GM19240 (cell line): ENCODE data around the gene ELMO2.
"Not testable (repeated sequence)": the region's sequence is repeated elsewhere in the genome, so short reads cannot be mapped to it uniquely, and the experiment has no call there.

Experiments used
- DNase-seq: peaks from one replicate; pipeline ENCODE4 v3.0.0; 2011; ENCODE audit warnings: low spot score; ENCODE audit not compliant: insufficient read length

Gene ELMO2

DNA sequence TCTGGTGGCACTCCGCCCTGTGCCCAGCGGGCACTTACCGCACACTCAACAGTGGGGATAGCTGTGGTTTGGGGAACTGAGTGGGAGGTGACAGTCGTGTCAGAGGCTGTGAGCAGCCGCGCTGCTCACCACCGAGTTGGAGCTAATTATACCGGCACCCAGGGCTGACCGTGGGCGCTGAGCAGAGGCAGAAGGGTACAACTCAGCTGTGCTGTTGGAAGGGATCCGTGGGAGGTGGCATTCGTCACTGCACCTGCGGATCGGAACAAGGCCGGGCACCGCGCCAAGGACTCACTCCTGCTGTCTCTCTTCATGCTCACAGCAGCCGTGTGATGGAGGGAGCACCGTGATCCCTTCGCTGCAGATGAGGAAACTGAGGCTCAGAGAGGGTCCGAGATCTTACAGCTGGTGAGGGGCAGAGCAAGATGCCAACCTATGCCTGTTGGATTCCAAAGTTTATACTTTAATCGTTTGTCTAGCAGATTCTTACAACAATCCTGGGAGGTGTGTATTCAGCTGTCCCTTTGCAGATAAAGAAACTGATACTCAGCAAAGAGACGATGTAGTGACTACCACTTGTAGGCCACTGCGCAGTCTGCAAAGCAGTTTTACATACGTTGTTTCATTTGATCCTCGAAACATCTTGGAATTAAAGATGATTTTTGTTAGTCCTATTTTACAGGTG lies 713 bp upstream of the ELMO2 start:
- DNase-seq: no peak

DNA sequence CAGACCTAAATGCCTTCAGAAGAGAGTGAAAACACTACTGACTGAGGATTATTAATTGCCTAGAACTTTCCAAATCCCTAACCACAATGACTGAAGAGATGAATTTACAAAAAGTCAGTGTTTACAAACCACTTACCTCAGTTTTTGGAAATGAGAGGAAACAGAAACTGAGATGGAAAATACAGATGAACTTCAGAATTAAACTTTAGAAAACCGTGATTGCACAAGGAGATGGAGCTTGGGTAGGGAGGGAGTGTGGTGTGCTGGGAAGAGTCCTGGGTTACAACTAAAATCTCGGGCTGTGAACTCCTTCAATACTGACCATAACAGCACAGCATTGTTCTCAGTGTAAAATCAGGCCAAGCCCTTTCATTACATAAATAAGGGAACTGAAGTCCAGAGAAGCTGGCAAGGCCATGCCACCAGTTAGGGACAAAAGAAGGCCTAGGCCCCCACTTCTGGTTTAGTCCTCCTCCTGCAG lies 4.0 kb downstream of the ELMO2 start:
- no peak for DNase-seq

DNA sequence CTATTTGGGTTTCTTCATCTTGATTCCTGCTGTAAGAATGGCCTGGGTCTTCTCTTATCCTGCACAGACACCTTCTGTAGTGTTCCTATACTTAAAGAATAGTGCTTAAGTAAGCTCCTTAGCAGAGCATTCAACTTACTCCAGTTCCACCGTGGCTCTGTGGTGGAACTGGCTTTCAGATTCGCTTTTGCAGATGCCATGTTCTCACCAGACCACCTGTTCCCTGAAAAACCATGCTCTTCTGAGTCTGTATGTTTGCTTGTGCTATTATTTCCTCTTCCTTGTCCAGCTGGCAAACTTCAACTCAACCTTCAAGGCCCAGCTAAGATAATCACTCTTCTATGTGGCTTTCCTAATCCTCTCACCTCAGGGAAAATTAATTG lies 4.9 kb downstream of the ELMO2 start:
- no peak for DNase-seq

DNA sequence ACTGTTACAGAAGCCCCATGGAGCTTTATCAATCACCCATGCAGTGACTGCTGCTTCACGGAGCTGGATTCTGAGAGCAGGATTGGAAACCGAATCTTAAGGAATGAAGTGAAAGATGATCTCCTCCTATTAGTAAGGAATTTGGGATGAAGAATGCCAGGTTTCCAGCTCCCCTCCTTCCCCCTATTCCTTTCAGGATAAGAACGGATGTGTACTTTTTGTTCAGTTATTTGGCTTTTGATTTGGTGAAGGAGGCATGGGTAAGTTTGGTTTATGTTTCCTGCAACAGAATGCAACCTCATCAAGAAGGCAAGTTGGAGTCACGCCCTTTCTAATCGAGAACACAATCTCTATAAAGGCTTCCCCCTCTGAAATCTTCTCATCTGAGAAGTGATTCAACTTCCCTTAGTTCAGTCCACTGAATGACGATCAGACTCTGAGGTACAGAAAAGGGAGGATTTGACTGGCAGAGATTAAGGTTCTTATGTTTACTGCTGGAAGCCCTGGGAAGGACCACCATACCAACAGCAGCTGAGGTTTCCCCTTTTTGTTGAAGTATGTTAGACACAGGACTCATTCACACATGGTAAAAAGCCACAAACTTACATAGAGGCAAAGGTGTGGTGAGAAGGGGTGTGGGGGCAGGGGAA lies 5.5 kb downstream of the ELMO2 start:
- no peak for DNase-seq

DNA sequence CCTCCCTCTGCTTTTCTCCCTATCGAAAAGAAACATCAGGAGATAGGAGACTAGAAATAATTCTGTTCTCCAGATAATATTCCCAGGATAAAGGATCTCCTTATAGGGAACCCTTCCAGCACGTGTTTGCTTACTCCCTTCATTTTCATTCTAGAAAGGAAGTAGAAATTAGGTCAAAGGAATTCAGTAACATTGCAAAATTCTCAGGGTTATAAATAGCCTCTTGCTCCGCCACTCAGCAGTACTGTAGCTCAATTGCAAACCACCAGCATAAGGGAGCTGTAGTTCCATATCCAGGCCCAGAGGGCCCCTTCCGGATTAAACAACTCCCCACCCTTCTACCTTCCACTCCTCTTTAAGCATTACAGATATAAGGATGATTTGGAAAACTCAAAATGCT lies 6.2 kb downstream of the ELMO2 start:
- DNase-seq: no peak

DNA sequence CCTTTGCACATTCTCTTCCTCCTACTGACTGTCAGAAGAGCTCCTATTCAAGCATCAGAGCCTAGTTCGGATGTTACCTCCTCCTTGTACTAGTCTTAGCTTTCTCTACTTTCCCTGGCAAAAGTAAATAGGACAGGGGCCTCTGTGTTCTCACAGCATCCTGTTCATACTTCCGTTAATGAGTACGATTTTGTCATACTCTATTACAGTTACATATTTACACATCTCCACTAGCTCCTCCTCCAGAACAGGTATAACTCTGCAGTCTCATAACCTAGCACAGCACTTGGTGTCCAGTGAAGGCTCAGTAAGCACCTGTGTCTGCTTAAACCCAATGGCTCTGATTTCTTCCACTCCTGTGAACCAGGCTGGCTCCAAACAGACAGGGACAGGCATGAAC lies 7.0 kb downstream of the ELMO2 start:
- no peak for DNase-seq

DNA sequence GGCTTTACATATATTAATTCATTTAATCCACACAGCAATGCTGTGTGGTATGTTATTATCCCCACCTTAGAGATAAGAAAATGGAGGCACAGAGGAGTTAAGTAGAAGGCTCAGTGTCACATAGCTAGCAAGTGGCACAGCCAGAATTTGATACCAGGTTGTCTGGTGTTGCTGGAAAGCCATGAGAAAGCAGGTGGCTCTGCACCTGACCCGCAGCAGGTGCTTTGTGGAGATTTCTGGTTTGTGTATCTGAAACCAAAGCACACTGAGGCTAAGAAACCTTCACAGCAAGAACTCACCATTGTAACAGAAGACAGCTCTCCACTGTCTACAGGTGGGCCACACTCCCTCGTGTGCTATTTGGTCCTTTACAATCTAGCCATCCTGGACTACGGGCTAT lies 7.5 kb downstream of the ELMO2 start:
- DNase-seq: no peak

DNA sequence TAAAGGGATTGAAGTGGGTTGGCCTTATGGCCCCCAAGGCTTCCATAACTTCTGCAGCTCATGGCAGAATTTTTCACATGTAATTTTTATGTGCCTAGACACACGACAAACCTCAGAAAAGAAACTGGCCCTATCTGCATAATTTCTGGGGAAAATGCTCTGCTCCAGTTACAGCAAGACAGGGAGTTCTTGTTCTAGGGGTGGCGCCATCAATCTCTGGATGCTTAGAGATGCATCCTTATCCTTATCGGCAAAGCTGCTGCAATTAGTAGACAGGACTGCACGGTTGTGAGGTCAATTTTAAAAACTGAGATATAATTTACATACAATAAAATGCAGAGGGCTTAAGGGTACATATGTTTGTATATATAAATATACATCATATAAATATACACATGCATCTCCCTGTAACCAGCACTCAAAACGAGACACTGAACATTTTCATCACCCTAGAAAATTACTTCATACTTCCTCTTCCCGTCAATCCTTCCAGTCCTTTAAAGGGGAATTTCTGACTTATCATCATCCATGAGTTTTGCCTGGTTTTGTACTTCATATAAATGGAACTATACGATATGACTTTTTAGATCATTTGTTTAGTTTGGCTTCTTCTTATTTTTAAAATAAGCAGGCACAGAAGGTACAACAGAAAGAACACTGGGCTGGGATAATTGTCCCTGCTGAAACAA lies 10.2 kb downstream of the ELMO2 start:
- DNase-seq: no peak

DNA sequence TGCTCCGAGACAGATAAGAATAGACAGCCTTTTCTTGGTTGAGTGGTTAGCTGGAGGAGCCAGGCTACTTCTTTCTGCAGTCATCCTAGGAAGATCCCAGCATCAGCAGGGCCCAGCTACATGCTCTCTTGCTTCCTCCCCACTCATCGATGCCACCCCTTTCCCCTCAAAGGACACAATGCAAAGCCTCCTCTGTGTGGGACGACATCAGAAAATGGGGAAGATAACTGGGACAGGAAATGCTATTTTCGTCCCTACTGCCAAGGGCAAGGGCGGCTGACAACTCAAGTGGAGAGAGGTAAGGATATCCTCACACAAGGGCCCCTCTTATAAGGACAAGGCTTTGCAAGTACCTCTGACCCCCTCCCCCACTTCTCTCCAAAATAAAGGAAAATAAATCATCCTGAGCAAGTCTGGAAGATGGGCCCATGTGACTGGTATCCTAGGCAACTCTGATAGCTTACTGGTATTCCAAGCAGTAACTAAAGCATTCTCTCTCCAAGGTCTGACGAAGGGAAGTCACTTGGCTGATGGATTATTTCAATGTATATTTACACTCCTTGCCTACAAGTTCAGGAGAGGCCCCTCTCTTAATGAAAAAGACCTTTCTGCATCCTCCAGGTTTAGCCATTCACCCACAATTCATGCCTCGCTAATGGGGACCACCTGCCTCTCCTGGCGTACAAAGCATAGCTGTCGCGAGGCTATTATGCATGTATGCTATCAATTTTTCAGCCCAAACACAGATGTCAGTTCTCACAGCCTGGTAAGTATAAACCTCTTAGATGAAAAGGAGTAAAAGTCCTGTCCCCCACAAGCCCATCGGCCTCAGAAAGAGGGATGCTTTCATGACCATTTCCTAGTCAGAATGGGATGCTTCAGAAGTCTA lies 11.3 kb downstream of the ELMO2 start:
- DNase-seq: no peak

DNA sequence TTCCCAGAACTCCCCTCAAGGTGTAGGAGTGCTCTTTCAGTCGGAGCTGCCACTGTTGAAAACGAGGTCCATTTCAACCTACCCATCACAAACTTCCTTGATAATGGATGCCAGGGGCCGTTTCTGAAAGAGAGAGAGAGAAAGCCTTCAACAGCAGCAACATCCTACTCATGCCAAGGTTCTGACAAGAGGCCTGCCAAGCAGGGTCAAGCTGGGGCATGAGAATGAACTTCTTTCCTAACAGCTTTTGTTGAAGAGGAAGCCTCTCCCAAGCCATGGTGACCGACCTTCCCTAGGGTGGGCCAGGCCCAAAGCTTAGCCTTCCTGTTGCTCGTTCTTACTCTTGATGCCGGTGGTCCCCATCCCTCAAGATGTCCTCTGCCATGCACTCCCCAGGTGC lies 12.4 kb downstream of the ELMO2 start:
- DNase-seq: no peak

DNA sequence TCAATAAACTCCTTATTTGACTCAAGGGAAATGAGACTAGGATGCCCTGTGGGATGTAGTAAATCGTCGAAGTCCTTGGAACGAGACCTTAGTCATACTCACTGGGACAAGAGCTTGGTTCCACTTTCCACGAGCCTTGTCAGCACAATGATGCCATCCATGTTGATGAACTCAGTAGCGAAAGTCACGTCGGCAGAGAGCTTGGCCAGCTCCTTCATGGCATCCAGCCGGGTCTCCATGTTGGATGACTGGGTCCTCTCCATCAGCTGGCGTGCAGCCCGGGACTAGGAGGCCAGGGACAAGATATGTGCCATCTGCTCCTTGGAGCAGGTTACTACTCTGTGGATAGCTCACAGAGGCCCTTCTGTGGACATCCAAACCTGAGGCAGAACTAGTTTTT lies 17.5 kb downstream of the ELMO2 start:
- DNase-seq: no peak

DNA sequence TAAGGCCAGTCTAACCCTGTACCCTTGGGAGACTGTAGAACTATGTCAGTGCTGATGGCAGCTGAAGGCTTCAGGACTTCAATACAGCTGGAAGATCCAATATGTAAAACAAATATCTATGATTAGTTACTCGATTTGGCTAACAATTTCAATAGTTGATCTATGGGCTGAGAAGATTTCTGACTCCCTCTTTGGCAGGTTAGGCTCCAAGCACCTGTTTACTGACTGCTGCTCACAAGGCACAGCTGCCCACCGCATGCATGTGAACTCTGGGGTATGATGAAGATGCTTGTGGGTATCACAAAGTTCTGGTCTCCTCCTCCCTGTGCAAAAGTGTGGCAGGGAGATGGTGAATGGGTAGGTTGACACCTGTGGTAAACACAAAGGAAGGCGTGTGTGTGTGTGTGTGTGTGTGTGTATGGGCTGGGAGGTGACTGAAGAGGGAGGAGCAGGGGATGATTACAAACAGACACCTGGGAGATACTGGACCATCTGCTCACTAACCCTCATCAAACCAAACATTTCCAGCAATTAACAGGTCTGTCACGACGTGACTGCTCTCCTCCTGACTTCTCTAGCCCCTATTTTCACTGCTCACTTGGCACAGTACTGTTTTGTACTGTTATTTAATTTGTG lies 18.1 kb downstream of the ELMO2 start:
- DNase-seq: no peak

DNA sequence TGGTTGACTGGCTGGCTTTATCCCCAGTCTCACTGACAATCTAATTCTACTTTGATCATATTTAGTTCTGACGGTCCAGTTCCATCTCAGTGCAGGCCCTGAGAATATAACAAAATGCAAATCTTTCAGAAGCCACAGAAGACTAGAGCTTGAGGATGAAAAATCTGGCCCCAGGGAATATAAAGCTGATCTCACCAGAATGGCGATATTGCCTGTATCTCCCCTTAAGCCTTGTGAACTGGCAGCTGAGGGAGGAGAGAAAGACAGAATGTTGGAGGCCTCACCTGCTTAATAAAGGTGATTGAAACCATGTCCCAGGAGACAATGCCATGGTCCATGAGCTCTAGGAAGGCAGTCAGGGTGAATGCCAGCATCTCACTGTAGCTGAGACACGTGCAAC lies 19.4 kb downstream of the ELMO2 start:
- DNase-seq: not testable (repeated sequence)

DNA sequence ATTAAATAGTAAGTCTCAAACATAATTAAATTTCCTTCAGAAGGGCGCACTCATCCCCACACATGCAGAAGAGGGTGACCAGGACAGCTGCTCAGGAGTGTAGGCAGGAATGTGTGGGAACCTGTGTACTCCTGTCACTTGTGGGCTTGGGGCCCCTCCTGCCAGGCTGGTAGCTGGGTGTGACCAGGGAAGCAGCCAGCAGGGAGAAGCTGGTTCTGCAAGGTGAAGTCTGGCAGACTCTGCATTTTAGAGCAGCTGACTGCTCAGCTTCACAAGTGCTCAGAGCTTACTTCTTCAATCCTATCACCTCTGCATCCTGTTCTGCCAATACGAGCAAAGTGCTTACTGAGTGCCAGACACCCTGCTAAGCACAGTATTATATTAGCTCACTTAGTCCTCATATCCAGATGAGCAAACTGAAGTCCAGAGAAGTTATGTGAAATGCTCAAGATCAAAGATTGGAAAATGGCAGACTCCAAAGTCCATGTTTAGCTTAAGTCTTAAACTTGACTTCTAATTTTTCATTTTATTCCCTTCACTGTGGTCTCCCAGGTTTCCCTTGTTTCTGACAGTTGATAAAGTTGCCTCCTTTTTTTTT lies 27.9 kb downstream of the ELMO2 start:
- DNase-seq: no peak

DNA sequence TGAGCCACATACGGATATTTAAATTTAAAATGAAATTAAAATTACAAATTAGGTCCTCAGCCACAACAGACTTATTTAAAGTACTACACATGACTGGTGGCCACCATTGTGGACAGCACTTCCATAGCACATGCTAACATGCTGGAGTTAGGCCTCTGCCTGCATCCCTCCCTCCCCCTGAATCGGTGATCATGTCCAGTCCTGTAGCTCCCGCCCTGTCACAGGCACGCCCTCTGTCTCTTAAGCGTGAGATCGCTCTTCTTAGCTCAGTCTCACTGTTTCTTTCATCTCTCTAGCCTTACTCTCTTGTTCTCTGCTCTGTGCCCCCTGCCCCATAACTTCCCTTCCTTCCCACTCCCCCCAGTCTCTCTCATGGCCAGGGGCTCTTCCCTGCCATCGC lies 28.9 kb downstream of the ELMO2 start:
- DNase-seq: no peak

DNA sequence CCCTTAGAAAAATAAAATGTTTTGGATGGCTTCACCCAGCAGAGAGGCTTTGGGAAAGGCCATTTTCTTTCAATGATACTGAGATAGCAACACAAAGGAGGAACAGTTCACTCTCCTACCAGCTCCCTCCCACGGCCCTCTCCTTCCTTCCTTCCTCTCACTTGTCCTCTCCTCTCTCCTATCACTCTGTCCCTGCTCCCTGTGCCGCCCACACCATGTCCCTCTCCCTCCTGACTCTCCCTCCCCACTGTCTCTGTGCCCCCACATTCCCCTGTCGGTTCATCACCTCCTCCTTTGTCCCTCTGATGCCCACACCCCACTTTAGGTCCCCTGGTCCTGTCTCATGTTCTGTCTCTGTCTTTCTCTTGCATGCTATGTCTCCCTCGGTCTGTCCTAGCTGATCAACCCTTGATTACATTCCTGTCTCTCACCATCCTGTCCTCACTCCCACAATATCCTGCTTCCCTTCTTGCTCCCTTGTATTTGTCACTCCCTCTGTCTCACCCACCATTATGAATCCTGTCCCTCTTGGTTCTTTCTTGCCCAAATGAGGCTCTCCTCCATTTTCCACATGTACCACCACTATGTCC lies 30.1 kb downstream of the ELMO2 start:
- DNase-seq: no peak

DNA sequence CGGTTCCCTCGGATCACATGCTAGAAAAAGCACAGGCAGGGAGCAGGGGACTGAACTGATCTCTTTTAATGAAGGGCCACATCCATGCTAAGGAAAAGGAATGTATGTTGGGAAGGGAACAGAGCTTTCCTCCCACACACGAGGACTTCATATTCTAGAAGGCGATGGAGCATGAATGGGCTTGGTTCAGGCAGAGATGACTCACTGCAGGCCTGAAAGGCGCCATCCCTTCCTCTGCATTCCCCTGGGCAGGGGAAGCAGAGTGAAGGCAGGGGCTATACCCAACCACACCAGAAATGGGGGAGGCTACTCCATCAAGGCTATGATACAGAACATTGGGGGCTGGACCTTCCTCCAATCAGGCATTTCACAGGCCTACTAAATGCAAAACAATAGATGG lies 30.6 kb downstream of the ELMO2 start:
- no peak for DNase-seq

DNA sequence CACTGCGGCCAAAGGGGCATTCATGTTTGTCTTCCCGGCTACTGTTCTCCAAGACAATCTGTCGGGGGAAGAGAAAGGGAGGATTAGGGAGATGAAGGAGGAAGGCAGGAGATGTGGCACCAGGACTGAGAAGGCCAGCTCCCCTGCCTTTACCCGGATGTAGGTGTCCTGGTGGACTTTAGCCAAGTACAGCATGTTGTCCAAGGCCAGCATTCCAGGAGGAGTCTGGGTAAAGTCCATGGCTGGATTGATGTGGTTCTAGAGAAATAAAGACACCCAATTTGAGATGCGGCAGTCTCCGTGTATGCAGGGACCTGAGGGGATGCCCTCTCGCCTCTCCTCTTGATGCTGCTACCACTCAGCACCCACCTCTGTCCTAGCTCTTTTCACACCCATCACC lies 32.0 kb downstream of the ELMO2 start:
- no peak for DNase-seq

DNA sequence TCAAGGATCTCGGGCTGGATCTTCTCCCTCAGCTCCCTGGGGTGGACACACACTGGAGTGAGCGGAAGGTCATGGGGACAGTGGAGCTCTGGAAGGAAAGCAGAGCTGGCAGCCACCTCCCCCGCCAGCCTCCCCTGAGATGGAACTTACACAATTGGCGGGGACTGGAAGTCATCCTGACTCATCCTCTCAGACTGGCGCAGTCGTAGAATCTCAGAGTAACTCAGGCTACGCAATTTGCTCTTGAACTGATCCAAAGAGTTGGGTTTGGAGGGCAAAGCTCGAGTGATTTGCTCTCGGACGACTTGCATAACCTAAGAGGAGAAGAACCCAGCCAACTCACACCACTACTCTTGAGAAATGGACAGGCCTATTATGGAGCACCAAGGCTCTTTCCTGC lies 34.8 kb downstream of the ELMO2 start:
- DNase-seq: no peak

DNA sequence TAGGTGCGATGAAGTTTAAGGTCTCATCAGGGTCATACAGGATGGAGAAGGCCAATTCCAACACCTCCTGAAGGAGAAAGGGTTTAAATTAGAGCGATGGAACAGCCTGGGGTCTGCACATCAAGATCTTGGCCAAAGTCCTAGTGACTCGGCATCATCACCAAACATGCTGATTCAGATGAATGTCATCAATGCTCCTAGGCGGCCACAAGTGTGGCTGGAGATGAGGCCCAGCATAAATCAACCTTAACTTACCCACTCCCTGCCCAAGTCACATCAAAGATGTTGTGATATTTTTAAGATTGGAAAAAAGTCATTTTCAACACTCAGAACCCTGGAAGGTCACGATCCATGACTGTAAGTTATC lies 37.5 kb downstream of the ELMO2 start:
- DNase-seq: no peak
